ENCODE data around the gene TENT5C.

The TENT5C gene

GRCh38 chr1:117565076-117565556 is 40.7 kb upstream of the TENT5C start:
- POLR2A ChIA-PET: no interaction called here
- DNase-seq (ENCODE audit: low read depth, low spot score): no peak
- TF ChIP-seq, protein P1, sequence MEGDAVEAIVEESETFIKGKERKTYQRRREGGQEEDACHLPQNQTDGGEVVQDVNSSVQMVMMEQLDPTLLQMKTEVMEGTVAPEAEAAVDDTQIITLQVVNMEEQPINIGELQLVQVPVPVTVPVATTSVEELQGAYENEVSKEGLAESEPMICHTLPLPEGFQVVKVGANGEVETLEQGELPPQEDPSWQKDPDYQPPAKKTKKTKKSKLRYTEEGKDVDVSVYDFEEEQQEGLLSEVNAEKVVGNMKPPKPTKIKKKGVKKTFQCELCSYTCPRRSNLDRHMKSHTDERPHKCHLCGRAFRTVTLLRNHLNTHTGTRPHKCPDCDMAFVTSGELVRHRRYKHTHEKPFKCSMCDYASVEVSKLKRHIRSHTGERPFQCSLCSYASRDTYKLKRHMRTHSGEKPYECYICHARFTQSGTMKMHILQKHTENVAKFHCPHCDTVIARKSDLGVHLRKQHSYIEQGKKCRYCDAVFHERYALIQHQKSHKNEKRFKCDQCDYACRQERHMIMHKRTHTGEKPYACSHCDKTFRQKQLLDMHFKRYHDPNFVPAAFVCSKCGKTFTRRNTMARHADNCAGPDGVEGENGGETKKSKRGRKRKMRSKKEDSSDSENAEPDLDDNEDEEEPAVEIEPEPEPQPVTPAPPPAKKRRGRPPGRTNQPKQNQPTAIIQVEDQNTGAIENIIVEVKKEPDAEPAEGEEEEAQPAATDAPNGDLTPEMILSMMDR (IDR thresholded peaks at IDR 0.05; ENCODE audit: insufficient read depth, low read length, missing control alignments): no peak
- CTCF ChIA-PET: no interaction called here
- H3K4me3 ChIP-seq (ENCODE audit: low read depth, low read length): no peak overlapping the region

GRCh38 chr1:117565745-117566455 is 39.9 kb upstream of the TENT5C start:
- TF ChIP-seq, protein P1 (IDR thresholded peaks at IDR 0.05; ENCODE audit: insufficient read depth, low read length, missing control alignments): no peak
- DNase-seq (ENCODE audit: low read depth, low spot score): no peak
- H3K4me3 ChIP-seq (ENCODE audit: low read depth, low read length): no peak overlapping the region
- POLR2A ChIA-PET: no interaction called here
- CTCF ChIA-PET: no interaction called here

DNA sequence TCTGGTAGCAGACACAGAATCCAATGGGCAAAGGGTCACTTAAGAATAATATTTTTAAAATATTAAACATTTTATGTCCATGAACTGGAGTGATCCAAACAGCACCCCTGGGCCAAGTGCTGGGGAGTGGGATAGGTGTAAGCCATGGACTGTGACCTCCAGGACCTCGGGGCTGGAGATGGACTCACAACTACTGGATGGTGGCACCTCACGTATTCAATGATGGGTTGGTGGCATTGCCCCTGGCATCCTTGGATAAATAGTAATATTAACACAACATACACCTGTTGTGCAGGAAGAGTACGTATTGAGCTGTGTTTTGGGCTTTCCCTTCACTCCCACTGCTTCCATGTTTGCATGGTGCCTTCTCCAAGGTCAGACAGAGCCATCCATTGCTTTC is 39.3 kb upstream of the TENT5C start:
- no peak for DNase-seq (ENCODE audit: low read depth, low spot score)
- H3K4me3 ChIP-seq (ENCODE audit: low read depth, low read length): no peak overlapping the region
- CTCF ChIA-PET: no interaction called here
- TF ChIP-seq, protein P1 (IDR thresholded peaks at IDR 0.05; ENCODE audit: insufficient read depth, low read length, missing control alignments): no peak
- POLR2A ChIA-PET: no interaction called here

DNA sequence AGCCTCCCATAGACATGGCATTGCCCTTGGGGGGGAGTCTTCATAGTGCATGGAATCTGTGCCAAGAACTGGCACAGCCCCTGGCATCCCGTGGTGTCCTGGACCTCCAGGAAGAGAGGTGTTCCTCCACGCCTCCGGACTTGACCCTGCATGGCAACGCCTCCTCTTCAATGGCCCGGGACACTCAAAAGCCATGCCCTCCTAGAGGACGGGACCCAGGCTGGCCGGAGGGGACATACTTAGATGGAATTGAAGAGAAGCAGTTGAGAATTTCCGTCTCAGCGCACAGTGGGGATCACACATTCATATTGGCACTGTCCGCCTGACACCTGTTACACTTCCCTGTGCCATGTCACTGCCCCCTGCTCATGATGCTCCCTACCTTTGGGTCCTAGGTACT is 38.4 kb upstream of the TENT5C start:
- TF ChIP-seq, protein P1 (IDR thresholded peaks at IDR 0.05; ENCODE audit: insufficient read depth, low read length, missing control alignments): no peak
- no peak overlapping the region for H3K4me3 ChIP-seq (ENCODE audit: low read depth, low read length)
- no peak for DNase-seq (ENCODE audit: low read depth, low spot score)
- POLR2A ChIA-PET: no interaction called here
- CTCF ChIA-PET: no interaction called here

DNA sequence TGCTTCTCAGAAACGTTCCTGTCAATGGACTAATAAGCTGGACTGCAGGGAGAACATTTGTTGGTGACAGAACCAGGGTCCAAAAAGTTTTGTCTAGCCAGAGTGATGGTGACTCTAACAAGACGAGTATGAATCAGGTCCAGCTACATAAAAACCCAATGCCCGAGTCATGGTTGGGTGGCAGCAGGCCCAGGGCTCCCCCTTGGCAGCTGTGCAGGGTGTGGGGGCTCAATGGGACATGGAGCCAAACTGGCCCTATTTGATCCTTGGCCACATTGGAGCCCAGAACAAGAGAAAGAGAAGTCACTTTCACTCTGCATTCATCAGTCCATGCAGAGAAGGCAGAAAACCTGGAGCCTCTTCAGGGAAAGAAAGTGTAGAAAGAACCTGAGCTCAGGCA is 37.9 kb upstream of the TENT5C start:
- no peak overlapping the region for H3K4me3 ChIP-seq (ENCODE audit: low read depth, low read length)
- POLR2A ChIA-PET: no interaction called here
- DNase-seq (ENCODE audit: low read depth, low spot score): no peak
- TF ChIP-seq, protein P1 (IDR thresholded peaks at IDR 0.05; ENCODE audit: insufficient read depth, low read length, missing control alignments): no peak
- CTCF ChIA-PET: interaction anchor here (1.1 to 2.1 kb wide), 3 partner anchors 17 to 191 kb away, joined by 3 to 6 read pairs (median 4); no protein-coding TSS in a partner anchor

- no peak for DNase-seq (ENCODE audit: low read depth, low spot score)
- POLR2A ChIA-PET: no interaction called here
- CTCF ChIA-PET: interaction anchor here (1.1 to 2.1 kb wide), 3 partner anchors 18 to 190 kb away, joined by 3 to 6 read pairs (median 4); no protein-coding TSS in a partner anchor
- no peak overlapping the region for H3K4me3 ChIP-seq (ENCODE audit: low read depth, low read length)
- TF ChIP-seq, protein P1 (IDR thresholded peaks at IDR 0.05; ENCODE audit: insufficient read depth, low read length, missing control alignments): no peak
These were observed 36.8 kb upstream of the TENT5C start for GRCh38 chr1:117568999-117569398.

All from AG04449 (cell line).